Activated CD8-positive, alpha-beta memory T cell treated with anti-CD3 and anti-CD28 coated beads, Interleukin-2, amount 50 U/mL, for 24 hours (primary cell): ENCODE measurements around the gene EFL1.
A peak's percentile ranks its signal among the peaks of the same experiment; 100 is the strongest.

Experiments used
- DNase-seq: peaks from one replicate; pipeline ENCODE4 v3.0.0-alpha.2; 2020; ENCODE audit errors: extremely low read depth

Gene EFL1

GRCh38 chr15:82124331-82125263, 137.9 kb downstream of the EFL1 start:
- DNase-seq = no peak

GRCh38 chr15:82122746-82123400, 139.7 kb downstream of the EFL1 start:
- DNase-seq = no peak

- DNase-seq = no peak
Measured at GRCh38 chr15:82118040-82118439, 144.5 kb downstream of the EFL1 start.

GRCh38 chr15:82117296-82117695, 145.2 kb downstream of the EFL1 start:
- no peak for DNase-seq

- DNase-seq = no peak
Measured at GRCh38 chr15:82114660-82115059, 147.9 kb downstream of the EFL1 start.

GRCh38 chr15:82113106-82113715, 149.3 kb downstream of the EFL1 start:
- DNase-seq = no peak

GRCh38 chr15:82111918-82112317, 150.6 kb downstream of the EFL1 start:
- no peak for DNase-seq

GRCh38 chr15:82110144-82110543, 152.4 kb downstream of the EFL1 start:
- DNase-seq = no peak

- peak; percentile 21 for DNase-seq
Measured at GRCh38 chr15:82108489-82109078, 153.9 kb downstream of the EFL1 start.

- no peak for DNase-seq
Measured at GRCh38 chr15:82106679-82107078, 155.9 kb downstream of the EFL1 start.

- no peak for DNase-seq
Measured at GRCh38 chr15:82105451-82106215, 156.9 kb downstream of the EFL1 start.

GRCh38 chr15:82103468-82103867, 159.1 kb downstream of the EFL1 start:
- DNase-seq = no peak

GRCh38 chr15:82100111-82100929, 162.2 kb downstream of the EFL1 start:
- DNase-seq = no peak

- DNase-seq = no peak
Measured at GRCh38 chr15:82098674-82099073, 163.9 kb downstream of the EFL1 start.

GRCh38 chr15:82095803-82096202, 166.7 kb downstream of the EFL1 start:
- no peak for DNase-seq

GRCh38 chr15:82093774-82094211, 168.7 kb downstream of the EFL1 start:
- DNase-seq = no peak

- no peak for DNase-seq
Measured at GRCh38 chr15:82093325-82093724, 169.2 kb downstream of the EFL1 start.

GRCh38 chr15:82091636-82092140, 170.8 kb downstream of the EFL1 start:
- DNase-seq = no peak

GRCh38 chr15:82086243-82086995, 176.1 kb downstream of the EFL1 start:
- no peak for DNase-seq
